ENCODE results near the gene PASK. TPM values are rescaled to one million over a fixed set of nuclear protein-coding genes. Genes with fewer than 3 reads are reported as not detected.

PASK gene
- total RNA-seq, 1 experiment from 2014 or later: 51.6 TPM

- in situ Hi-C loops (cut with HindIII; ENCODE audit: low pct_unique_long_range_greater_than_20kb, low sequenced_read_pairs): no loop called here
These were observed 82.9 kb downstream of the PASK start for GRCh38 chr2:241066171-241066892.

GRCh38 chr2:241065355-241065803, 83.9 kb downstream of the PASK start:
- BruUV-seq (replicated peaks): no TSS peak
- in situ Hi-C loops (cut with HindIII; ENCODE audit: low pct_unique_long_range_greater_than_20kb, low sequenced_read_pairs) (no loop called here), intact Hi-C loops (cut with micrococcal nuclease; ENCODE audit: unreplicated experiment) (no loop called here)
- Histone ChIP-seq H3K27me3 (ENCODE audit: control insufficient read depth, insufficient read depth, low read length) (no peaks in the 10 kb centered on the region), H3K4me3 (ENCODE audit: low read depth in 2 of 2, low read length in 2 of 2) (no peak overlapping the region), H3K9me3 (ENCODE audit: control insufficient read depth, insufficient read depth, low read depth, low read length) (no peaks in the 10 kb centered on the region), H3K27ac (ENCODE audit: low read length) (no peak overlapping the region), H3K36me3 (ENCODE audit: control insufficient read depth, insufficient read depth, low read length) (no peaks in the 10 kb centered on the region), H3K4me1 (ENCODE audit: control insufficient read depth, insufficient read depth, low read length) (no peaks in the 10 kb centered on the region)
- DNase-seq (ENCODE audit: low read depth, low spot score) (no peak), ATAC-seq (no peak)
- TF ChIP-seq REST (IDR thresholded peaks at IDR 0.05; ENCODE audit: insufficient read depth in 1 of 2, low read depth in 2 of 2, low read length in 1 of 2): no peak
- CTCF ChIA-PET: interaction anchor here (1.1 kb wide), 1 partner anchor 13 kb away, joined by 3 read pairs; no protein-coding TSS in a partner anchor
- POLR2A ChIA-PET: interaction anchor here (0.6 kb wide), 1 partner anchor 8 kb away, joined by 6 read pairs; no protein-coding TSS in a partner anchor

More at GRCh38 chr2:241066171-241066892, 82.9 kb downstream of the PASK start:
- no peaks in the 10 kb centered on the region for H3K27me3 ChIP-seq (ENCODE audit: control insufficient read depth, insufficient read depth, low read length)
- ATAC-seq: no peak
- H3K4me3 ChIP-seq (ENCODE audit: low read depth in 2 of 2, low read length in 2 of 2): no peak overlapping the region
- no peaks in the 10 kb centered on the region for H3K36me3 ChIP-seq (ENCODE audit: control insufficient read depth, insufficient read depth, low read length)
- POLR2A ChIA-PET: no interaction called here
- no peak overlapping the region for H3K27ac ChIP-seq (ENCODE audit: low read length)
- intact Hi-C loops (cut with micrococcal nuclease; ENCODE audit: unreplicated experiment): no loop called here
- no peaks in the 10 kb centered on the region for H3K9me3 ChIP-seq (ENCODE audit: control insufficient read depth, insufficient read depth, low read depth, low read length)
- BruUV-seq (replicated peaks): no TSS peak
- CTCF ChIA-PET: interaction anchor here (1.1 kb wide), 1 partner anchor 12 kb away, joined by 3 read pairs; no protein-coding TSS in a partner anchor
- H3K4me1 ChIP-seq (ENCODE audit: control insufficient read depth, insufficient read depth, low read length): no peaks in the 10 kb centered on the region
- no peak for DNase-seq (ENCODE audit: low read depth, low spot score)
- TF ChIP-seq POLR2AphosphoS5 (IDR thresholded peaks at IDR 0.05; ENCODE audit: low read depth, low read length) (no peak), TCF7L2 (IDR thresholded peaks at IDR 0.05; ENCODE audit: low read depth, low read length) (no peak), REST (IDR thresholded peaks at IDR 0.05; ENCODE audit: insufficient read depth in 1 of 2, low read depth in 2 of 2, low read length in 1 of 2) (no peak), CTCF (IDR thresholded peaks at IDR 0.05) (no peak), SIN3A (IDR thresholded peaks at IDR 0.05; ENCODE audit: borderline replicate concordance, insufficient read depth, low read depth, low read length) (no peak)
